HG02642 (cell line): ENCODE data around the gene SOX1.

Experiments
- ATAC-seq: cut with Tn5 transposase; IDR thresholded peaks from one replicate; pipeline ENCODE4 v1.9.1; 2021; ENCODE audit warnings: mild to moderate bottlenecking; ENCODE audit not compliant: unreplicated experiment, poor library complexity

Gene SOX1

GRCh38 chr13:112071723-112072533 is 5.0 kb downstream of the SOX1 start:
- no peak for ATAC-seq

DNA sequence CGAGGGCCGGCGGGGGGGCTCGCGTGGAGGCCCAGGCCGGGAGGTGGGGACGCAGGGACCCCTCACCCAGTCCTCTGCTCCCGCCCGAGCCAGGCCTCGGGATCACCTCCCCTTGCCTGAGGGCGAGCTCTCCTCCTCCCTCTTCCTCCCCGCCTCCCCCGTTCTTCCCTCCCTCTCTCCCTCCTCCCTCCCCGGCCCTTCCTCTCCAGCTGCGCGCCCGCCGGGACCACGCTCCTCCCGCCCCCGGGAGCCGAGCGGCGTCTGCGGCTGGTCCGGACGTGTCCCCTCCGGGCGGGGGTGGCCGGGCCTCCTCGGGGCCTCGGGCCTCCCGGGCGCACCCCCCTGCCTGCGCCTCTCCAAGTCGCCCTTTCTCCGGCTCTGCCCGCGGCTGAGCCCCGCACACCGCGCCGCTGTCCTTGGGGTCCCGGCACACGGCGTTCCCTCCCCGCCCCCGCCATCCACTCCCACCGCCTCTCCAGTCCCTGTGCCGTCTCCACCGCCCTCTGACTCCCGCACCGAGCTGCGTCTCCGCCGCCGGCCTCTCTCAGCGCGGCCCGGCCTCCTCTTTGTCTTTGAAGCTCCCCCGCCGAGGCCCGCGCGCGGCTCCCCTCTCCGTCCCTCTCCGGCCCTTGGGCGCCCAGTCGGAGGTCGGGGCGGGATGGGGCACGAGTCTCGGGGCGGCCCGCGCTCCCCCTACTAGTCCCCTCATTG is 5.7 kb downstream of the SOX1 start:
- ATAC-seq: no peak

GRCh38 chr13:112073245-112074138 is 6.5 kb downstream of the SOX1 start:
- ATAC-seq: no peak

GRCh38 chr13:112074139-112074865 is 7.4 kb downstream of the SOX1 start:
- ATAC-seq: no peak

GRCh38 chr13:112077729-112078128 is 10.8 kb downstream of the SOX1 start:
- no peak for ATAC-seq

DNA sequence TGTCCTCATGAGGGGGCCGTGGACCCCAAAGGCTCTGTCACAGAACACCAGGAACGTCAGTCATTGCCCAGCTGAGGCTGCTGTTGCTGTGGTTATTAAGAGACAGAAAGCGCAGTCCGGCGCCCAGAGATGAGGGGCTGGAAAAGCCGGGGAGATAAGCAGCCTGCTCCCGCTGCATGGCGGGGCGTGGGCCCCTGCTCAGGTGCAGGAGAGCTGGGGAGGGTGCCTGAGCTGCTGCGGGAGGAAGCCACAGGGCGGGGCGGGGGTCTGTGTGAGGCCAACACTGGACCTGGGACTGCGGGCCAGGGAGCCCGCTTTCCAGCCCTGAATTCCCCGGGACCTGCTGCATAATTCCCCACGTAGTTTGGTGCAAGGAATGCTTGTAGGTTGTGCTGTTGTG is 11.3 kb downstream of the SOX1 start:
- no peak for ATAC-seq

- no peak for ATAC-seq
Observed at GRCh38 chr13:112078879-112079531, 12.1 kb downstream of the SOX1 start.

- no peak for ATAC-seq
Observed at GRCh38 chr13:112079696-112080095, 12.7 kb downstream of the SOX1 start.

DNA sequence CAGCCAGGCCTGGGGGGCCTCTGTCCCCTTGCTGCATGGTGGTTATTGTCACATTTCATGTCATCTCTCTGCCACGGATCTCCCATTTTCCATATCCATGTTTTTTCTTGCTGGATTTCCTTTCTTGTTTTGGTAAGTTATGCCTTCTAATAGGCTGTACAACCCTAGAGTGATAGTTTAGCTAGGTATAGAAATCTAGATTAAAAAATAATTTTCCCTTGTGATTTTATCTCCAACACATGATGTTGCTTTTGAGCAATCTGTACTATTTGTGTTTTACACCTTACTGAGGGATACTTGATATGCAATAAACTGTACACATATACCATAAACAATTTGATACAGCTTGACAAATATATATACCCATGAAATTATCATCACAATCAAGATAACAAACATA is 17.0 kb downstream of the SOX1 start:
- no peak for ATAC-seq

DNA sequence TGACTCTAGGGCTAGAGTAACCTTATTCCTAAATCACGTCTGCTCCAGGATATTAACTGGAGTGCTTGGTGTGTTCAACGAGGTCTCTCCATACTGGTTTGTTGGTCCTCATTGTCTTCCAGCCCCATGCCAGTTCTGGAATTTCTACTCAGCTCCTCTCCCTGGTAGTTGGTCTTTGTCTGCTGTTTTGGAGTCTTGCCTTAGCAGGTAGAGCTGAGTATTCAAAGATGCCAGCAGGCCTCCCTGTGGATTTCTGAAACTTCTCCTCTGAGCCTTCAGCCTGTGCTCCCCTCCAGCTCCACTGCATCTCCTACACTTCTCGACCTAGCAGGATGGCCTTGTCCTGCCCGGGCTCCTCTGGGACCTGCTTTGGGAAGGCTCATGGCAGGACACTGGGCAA is 25.5 kb downstream of the SOX1 start:
- ATAC-seq: no peak

DNA sequence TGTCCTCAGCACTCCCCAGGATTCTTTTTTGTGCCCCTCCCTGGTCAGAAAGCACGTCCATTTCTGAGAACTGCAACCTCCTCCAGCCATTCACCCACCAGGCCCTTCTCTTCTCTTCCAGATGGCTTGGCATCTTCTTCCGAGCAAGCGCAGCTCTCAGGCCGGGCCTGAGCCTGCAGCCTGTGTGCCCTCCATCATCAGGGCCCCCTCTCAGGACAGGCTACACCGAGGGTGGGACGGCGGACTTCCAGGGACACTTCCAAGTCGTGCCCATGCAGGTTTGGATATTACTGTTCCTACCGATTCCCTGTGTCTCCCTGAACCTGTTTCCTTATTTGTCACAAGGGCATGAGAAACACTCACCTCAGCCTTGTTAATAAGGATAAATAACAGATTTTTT is 28.4 kb downstream of the SOX1 start:
- no peak for ATAC-seq

DNA sequence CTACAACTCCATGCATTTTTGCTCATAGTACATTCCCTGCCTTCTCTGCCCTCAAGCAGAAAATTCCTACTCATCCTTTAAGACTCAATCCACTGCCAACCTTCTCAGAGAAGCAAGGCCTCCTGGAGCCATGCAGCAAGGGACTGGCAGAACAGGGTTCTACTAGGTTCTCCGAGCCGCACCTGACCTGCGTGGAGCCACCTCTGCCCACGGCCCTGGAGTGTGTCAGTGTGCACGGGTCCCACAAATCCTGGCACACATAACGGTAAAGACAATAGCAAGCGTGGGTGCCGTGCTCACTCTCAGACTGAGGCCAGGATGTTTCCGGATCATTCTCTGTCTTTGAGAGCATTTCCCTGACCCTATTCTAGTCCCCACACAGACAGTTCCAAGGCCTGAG is 30.0 kb downstream of the SOX1 start:
- no peak for ATAC-seq

GRCh38 chr13:112097770-112098169 is 30.8 kb downstream of the SOX1 start:
- ATAC-seq: no peak

DNA sequence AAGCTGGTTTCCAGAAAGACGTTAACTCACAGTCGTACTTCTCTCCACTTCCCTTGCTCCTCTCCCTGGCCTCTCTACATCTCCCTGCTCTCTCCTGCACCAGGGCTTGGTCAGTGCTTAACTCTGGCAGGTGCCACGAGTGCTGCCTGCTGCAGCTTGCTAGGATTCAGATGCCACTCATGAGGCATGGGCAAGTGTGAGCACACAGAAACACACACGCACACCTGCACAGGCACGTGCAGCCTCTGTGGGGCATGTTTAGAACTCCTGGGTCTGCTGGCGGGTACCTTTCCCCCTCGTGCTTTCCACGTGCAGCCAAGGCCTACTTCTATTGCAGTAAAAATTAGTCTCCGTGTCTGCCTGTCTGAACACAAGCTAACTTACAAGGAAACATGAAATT is 31.8 kb downstream of the SOX1 start:
- ATAC-seq: no peak

DNA sequence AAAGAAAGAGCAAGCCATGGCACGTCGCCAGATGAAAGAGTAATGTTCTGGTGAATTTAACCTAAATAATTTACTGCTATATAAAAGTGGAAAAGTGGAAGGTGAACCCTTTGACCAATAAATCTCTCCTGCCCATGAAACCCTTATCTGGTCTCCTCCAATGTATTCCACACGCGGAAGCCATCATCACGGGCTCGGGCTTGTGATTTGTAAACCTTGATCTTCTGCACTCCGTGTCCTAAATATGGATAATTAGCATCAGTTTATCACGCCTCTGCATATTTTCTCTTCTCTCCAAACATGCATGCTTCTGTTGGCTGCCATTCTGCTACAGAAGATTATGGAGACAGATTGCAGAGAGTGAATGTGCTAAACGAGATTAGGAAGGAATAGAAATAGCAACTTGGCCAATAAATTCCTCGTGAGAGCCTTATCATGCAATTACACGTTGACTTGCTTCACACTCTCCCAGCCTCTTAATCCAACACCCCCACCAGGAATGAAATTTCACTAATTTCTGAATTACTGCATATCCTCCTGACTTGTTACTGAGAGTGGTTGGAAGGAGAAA is 34.5 kb downstream of the SOX1 start:
- no peak for ATAC-seq

- no peak for ATAC-seq
Observed at GRCh38 chr13:112102243-112102642, 35.3 kb downstream of the SOX1 start.

- no peak for ATAC-seq
Observed at GRCh38 chr13:112103260-112103838, 36.4 kb downstream of the SOX1 start.

- no peak for ATAC-seq
Observed at GRCh38 chr13:112103961-112104880, 37.3 kb downstream of the SOX1 start.
